ENCODE results near the gene AP2A2.

AP2A2 gene

GRCh38 chr11:925496-926301, at the start of gene AP2A2:
TSS of gene AP2A2 (plus strand) at chr11:925870. CDS start at chr11:926022, 152 bp downstream.
- DNase-seq (ENCODE audit: low spot score), result peak; percentile 92

- peak; percentile 24 for DNase-seq (ENCODE audit: low spot score)
Measured at GRCh38 chr11:876545-876944, 49.1 kb upstream of the AP2A2 start.

GRCh38 chr11:877565-877964, 48.1 kb upstream of the AP2A2 start:
- no peak for DNase-seq (ENCODE audit: low spot score)

- DNase-seq (ENCODE audit: low spot score), result no peak
Measured at GRCh38 chr11:880447-880846, 45.2 kb upstream of the AP2A2 start.

GRCh38 chr11:882596-882995, 43.1 kb upstream of the AP2A2 start:
- DNase-seq (ENCODE audit: low spot score), result no peak

DNA sequence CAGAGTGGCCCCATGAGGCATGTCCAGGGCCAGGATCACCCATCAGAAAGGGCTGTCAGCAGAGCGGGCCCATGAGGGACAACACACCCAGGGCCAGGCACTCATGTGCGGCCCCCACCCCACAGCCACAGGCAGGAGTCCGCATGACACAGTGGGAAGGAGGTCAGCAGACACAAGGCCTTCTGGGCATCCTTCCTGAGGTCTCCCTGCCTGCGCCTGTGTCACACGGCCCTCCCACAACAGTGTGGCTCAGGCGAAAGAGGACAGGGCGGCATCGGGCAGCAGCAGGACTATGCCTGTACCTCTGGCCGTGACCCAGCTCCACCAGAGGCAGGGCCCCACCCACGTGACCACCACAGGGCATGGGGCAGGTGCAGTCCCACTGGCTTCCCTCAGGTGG, 42.1 kb upstream of the AP2A2 start:
- no peak for DNase-seq (ENCODE audit: low spot score)

DNA sequence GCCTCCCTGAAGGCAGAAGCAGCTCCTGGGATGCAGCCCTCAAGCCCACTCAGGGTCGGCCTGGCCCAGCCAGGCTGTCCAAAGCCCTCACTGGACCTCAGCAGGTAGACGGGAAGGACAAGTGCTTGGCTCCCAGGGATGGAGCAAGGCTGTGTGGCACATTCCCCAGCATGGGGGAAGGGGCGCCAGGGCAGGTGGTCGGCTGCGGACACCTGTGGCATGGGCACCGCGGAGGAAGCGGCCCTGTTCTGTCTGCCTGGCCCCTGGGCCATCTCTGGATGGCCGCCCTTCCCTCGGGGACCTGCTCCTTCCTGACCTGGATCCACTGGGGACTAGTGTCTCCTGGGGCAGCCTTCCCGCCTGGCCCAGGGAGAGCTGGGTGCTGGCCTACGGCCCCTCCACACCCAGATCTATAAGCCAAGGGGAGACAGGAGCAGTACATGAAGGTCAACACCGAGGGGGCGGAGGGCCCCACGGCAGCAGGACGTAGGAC, 41.0 kb upstream of the AP2A2 start:
- DNase-seq (ENCODE audit: low spot score), result no peak

DNA sequence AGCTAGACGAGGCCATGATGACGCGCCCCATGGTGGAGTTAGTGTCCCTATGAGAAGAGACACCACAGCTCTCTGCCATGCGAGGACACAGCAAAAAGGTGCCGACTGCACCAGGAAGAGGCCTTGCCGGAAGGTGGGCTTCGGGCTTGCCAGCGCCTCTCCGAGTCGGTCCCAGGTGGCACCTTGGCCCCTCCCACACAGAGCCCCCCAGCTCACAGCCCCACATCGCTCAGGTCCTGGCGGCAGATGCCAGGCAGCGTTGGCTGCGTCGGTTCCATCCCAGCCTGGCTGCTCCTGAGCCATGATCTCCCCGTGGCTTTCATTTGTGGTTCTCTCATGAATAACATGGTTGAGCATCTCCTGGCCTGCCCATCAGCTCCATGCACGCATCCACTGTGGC, 39.1 kb upstream of the AP2A2 start:
- DNase-seq (ENCODE audit: low spot score), result no peak

DNA sequence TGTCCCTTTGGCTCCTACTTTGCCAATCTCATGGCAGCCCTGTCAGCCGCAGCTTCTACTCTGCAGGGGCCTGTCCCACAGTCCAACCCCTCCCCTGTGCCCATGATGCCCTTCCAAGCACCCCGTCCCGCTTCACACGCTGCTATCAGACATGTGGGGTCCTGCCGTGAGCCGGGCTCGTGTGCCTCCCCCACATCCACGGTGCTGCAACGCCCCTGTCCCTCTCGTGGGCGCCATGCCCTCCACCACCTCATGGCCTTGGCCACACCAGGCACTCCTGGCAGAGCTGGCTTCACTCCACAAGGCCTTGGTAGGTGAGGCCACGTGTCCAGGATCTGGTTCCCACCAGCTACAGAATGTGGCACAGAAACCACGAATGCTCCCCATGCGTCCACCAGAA, 38.1 kb upstream of the AP2A2 start:
- DNase-seq (ENCODE audit: low spot score), result no peak

DNA sequence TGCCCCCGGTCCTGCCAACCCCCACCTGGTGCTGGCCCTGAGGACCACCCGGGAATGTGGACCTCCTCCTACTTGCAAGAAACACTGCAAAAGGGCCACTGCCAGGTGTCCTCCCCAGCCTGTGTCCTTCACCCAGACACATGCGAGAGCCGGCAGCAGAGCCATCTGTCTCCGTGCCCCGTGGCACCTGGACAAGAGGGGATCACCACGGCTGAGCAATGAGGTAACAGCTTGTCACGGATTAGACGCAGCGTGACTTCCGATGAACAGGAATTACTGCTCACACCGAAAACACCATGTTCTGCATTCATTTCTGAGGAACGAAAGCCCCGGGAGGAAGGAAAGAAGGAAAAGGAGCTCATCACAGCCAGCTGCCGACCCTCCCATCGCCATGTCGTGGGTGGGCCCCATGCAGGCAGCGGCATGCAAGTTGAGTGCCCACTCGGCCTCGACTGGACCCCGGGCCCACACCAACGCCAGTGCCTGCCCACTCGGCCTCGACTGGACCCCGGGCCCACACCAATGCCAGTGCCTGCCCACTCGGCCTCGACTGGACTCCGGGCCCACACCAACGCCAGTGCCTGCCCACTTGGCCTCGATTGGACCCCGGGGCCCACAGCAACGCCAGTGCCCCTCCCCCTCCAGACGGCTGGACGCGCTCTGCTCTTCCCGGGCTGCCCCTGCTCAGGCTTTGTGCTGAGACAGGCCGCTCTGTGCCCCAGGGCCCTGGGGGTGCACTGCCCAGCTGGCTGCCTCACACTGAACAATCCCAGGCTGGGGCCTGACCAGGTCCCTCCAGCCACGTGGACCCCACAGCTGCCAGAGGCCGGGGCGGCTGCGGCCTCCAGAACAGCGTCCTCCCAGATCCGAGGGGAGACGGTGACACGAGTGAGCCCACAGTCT, 37.1 kb upstream of the AP2A2 start:
- no peak for DNase-seq (ENCODE audit: low spot score)

GRCh38 chr11:889257-889656, 36.4 kb upstream of the AP2A2 start:
- DNase-seq (ENCODE audit: low spot score), result no peak

DNA sequence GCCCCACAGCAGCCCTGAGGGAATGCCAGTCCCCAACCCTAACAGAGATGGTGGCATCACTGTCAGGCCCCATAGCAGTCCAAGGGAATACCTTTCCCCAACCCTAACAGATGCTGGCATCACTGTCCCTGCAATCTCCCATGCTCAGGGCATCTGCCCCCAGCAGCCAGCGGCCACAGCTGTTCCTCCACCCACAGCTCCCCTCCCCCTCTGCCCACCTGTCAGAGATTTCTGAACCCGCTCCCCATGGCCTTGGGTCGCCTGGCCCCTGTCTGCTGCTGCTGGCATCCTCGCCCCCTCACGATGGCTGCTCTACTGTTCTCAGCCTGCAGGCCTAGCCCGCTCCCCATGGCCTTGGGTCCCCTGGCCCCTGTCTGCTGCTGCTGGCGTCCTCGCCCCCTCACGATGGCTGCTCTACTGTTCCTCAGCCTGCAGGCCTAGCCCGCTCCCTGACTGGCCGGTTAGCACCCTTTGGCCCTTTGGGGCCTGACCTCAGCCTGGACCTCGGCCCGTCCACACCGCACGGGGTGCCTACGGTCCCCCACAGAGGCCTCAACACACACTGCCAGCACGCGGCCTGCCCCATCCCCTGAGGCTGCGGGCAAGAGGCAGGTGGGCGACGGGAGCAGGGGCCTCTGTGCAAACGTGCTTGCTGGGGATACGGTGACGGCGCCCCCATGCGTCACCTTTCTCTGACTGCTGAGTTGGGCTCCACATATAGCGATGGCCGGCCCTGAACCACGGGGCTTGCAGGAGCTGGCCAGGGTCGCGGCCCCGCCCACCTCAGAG, 35.8 kb upstream of the AP2A2 start:
- no peak for DNase-seq (ENCODE audit: low spot score)

DNA sequence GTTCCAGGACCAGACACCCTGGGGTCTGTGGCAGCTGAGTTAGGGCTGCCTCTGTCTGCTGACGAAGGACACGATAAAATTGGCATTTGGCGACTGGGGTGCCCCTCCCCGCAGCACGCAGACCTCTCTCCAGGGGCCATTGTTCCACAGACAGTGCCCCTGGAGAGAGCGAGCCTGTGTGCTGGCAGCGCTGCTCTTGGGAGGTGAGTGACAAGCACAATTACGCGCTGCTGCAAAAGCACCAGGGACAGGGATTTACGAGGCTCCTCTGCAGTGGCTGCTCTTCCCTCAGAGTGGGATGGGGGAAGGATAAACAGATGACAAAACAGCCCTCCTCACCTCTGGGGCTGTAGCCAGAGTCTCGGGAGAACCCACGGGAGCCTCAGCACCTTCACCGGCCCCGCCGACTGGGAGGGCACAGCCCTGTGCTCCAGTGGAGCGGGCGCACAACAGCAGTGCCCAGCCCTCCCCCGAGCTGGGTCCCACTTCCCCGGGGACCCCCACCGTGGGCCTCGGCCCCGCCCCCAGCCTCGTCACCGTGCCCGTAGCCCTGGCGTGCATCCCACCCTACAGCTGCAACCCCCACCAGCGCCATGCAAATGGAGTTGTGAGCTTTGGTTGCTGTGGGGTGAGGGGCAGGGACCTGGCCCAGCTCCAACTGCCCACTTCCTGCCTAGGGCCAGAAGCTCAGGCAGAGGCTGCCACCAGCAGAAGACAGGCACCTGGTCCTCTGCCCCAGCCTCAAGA, 34.7 kb upstream of the AP2A2 start:
- DNase-seq (ENCODE audit: low spot score), result no peak

GRCh38 chr11:893008-893654, 32.5 kb upstream of the AP2A2 start:
- no peak for DNase-seq (ENCODE audit: low spot score)

DNA sequence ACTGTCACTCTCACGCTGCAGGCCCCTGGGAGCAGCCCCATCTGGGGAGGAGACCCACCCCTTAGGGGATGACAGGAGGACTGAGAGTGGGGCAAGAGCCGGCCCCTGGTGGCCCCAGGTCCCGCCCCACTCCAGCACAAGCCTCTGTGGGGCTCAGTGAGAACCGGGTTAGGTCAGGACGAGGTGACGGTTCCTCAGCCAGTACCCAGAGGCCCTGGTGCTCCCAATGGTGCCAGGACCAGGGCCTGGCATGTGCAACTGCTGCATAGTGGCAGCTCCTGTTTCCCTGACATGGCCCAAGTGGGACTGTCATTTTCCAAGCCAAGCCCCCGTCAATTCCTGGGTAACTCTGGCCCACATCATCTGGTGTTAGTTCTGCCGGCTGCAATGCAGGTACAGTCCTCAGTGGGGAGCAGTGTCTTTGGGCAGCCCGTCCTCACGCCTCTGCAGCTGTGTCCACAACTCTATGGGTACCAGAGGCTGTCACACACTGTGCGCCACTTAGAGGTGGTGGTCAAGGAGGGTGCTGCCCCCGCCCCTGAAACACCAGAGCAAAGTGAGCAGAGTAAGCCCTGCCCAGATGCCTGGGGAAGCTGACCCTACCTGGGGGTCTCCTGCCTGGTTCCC, 31.0 kb upstream of the AP2A2 start:
- no peak for DNase-seq (ENCODE audit: low spot score)

DNA sequence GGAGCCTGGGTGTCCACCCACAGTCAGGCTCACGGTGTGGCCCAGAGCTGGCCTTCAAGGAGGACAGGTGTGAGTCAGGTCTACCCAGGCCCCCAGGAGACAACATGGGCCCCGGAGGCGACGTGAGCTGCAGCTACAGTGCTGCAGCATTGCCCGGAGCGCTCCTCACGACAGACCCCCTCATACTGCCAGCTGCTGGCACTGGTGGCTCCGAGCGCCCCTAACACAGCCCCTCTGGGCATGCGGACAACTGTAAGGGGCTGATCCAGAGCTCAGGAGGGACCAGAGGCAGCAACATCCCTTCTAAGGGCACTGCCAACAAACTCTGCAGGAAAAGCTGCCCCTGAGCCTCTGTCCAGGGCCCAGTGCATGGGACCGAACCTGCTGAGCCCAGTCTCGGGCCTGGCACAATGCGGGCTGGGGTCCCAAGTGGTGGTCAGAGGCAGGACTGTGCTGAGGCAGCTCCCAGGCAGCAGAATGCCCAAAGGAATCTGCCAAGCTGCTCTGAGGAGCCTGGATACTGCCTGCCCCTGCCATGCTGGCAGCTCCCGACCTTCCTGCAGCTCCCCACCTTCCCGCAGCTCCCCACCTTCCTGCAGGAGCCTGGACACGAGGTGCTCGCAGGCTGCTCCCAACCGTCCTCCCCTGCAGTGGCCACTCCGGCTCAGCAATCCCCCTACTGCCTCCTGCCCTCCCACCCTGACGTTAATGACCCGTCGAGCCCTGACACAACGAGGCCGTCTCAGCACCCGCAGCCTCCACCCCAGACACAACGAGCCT, 30.1 kb upstream of the AP2A2 start:
- DNase-seq (ENCODE audit: low spot score), result no peak

GRCh38 chr11:897253-898142, 28.2 kb upstream of the AP2A2 start:
- no peak for DNase-seq (ENCODE audit: low spot score)

DNA sequence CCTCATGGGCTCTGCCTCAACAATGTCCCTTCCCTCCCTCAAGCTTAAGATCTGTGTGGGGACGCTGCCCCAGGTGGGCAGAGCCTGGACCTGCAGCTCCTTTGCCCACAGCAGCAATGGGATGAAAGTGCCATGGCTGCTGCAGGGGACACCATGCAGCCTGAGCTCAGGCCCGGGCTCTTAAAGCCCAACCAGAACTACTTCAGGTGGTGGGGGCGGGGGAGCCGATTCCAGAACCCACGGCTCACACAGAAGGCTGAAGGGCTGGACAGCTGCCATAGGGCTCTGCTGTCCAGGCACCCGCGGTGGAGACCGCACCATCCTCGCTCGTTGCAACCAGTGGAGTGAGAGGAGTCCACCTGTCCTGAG, 27.5 kb upstream of the AP2A2 start:
- peak; percentile 30 for DNase-seq (ENCODE audit: low spot score)
